ENCODE data around the gene FAM210A. TPM values are rescaled to one million over a fixed set of nuclear protein-coding genes. Genes with fewer than 3 reads are reported as not detected.

FAM210A gene
- total RNA-seq, 1 experiment from 2014 or later = 26.2 TPM

DNA sequence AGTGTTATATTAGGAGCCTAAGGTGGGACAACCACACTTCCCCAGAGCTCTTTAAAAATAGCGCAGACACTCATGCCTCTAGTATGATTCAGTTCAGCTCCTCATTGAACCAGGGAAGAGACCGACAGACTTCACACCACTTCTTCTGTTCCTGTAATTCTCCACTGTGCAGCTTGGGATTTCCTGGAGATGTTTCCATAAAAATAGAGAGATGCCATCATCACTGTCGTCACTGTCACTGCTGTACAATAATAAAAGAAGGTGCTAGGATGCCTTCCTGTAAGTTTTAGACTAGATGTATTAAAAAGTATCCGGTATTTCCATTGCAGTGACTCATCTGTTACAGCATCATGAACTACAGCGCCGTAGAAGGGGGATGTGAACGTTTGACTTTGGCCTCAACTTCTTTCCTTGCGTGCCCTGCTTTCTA, 110.9 kb downstream of the FAM210A start:
- BruUV-seq (replicated peaks) = no TSS peak
- ATAC-seq (no peak), DNase-seq (ENCODE audit: low read depth, low spot score) (no peak)
- ChIA-PET RAD21 (ENCODE audit: low non-redundant PET in 1 of 2, low total read pairs in 2 of 2, uncharacterized antibody in 2 of 2, unreplicated experiment in 2 of 2) (no interaction called here), CTCF (no interaction called here), POLR2A (no interaction called here)
- Histone ChIP-seq H2AFZ (ENCODE audit: low read depth, low read length, poor library complexity, severe bottlenecking) (no peak overlapping the region), H3K4me2 (ENCODE audit: low read length) (no peak overlapping the region), H3K79me2 (ENCODE audit: insufficient read depth, low read length) (no peaks in the 10 kb centered on the region), H3K4me1 (ENCODE audit: control insufficient read depth in 1 of 2, insufficient read depth in 2 of 2, low read length in 2 of 2) (peaks cover 0 to 4% of the 10 kb centered on the region in 2 experiments; a peak in 1 of 4 replicates), H3K27me3 (ENCODE audit: insufficient read depth, low read length) (peaks cover 9% of the 10 kb centered on the region), H3K9me3 (ENCODE audit: control insufficient read depth in 1 of 2, insufficient read depth in 1 of 2, low read depth in 1 of 2, low read length in 2 of 2) (no peaks in the 10 kb centered on the region), H3K36me3 (ENCODE audit: control insufficient read depth in 1 of 2, insufficient read depth in 2 of 2, low read length in 2 of 2) (no peaks in the 10 kb centered on the region), H3K27ac (ENCODE audit: low read depth, low read length) (no peak overlapping the region), H3K9ac (ENCODE audit: low read length) (no peak overlapping the region), H3K4me3 (replicated peaks in 1 of 2; ENCODE audit: low read depth in 1 of 2, low read length in 2 of 2) (no peak overlapping the region), H4K20me1 (ENCODE audit: insufficient read depth) (no peaks in the 10 kb centered on the region), H3K9me2 (ENCODE audit: insufficient read depth) (no peaks in the 10 kb centered on the region)
- intact Hi-C loops (cut with micrococcal nuclease) = no loop called here
- no peak for TF ChIP-seq JUND (IDR thresholded peaks at IDR 0.05)
- no peak for TF ChIP-seq ZNF274 (IDR thresholded peaks at IDR 0.05; ENCODE audit: low read depth, low read length)
- no peak for TF ChIP-seq ZFX (IDR thresholded peaks at IDR 0.05)
- TF ChIP-seq, protein P1, sequence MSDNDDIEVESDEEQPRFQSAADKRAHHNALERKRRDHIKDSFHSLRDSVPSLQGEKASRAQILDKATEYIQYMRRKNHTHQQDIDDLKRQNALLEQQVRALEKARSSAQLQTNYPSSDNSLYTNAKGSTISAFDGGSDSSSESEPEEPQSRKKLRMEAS (IDR thresholded peaks at IDR 0.05) = no peak
- no peak for TF ChIP-seq ELF1 (IDR thresholded peaks at IDR 0.05; ENCODE audit: borderline replicate concordance, low read depth)
- no peak for TF ChIP-seq POLR2AphosphoS5 (IDR thresholded peaks at IDR 0.05; ENCODE audit: low read depth, low read length)
- no peak for TF ChIP-seq EZH2phosphoT487 (IDR thresholded peaks at IDR 0.05; ENCODE audit: borderline replicate concordance)
- TF ChIP-seq YY1 (IDR thresholded peaks at IDR 0.05; ENCODE audit: extremely low read depth, insufficient replicate concordance, low read depth, low read length) = no peak
- no peak for TF ChIP-seq TCF7L2 (IDR thresholded peaks at IDR 0.05; ENCODE audit: borderline replicate concordance, extremely low read depth, insufficient read depth, insufficient read length)
- TF ChIP-seq, protein P2, sequence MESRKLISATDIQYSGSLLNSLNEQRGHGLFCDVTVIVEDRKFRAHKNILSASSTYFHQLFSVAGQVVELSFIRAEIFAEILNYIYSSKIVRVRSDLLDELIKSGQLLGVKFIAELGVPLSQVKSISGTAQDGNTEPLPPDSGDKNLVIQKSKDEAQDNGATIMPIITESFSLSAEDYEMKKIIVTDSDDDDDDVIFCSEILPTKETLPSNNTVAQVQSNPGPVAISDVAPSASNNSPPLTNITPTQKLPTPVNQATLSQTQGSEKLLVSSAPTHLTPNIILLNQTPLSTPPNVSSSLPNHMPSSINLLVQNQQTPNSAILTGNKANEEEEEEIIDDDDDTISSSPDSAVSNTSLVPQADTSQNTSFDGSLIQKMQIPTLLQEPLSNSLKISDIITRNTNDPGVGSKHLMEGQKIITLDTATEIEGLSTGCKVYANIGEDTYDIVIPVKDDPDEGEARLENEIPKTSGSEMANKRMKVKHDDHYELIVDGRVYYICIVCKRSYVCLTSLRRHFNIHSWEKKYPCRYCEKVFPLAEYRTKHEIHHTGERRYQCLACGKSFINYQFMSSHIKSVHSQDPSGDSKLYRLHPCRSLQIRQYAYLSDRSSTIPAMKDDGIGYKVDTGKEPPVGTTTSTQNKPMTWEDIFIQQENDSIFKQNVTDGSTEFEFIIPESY (IDR thresholded peaks at IDR 0.05; ENCODE audit: extremely low read depth, insufficient replicate concordance, low read length) = no peak
- no peak for TF ChIP-seq EGR1 (IDR thresholded peaks at IDR 0.05; ENCODE audit: low read depth)
- TF ChIP-seq SP1 (IDR thresholded peaks at IDR 0.05; ENCODE audit: low read depth) = no peak
- no peak for TF ChIP-seq SIN3A (IDR thresholded peaks at IDR 0.05; ENCODE audit: low read depth)
- TF ChIP-seq SRF (IDR thresholded peaks at IDR 0.05; ENCODE audit: low read depth) = no peak
- no peak for TF ChIP-seq FOSL1 (IDR thresholded peaks at IDR 0.05; ENCODE audit: low read depth)
- no peak for TF ChIP-seq POLR2A (IDR thresholded peaks at IDR 0.05; ENCODE audit: borderline replicate concordance, extremely low read depth, insufficient read depth, insufficient read length)
- TF ChIP-seq CEBPB (IDR thresholded peaks at IDR 0.05; ENCODE audit: low read depth) = no peak
- TF ChIP-seq RAD21 (IDR thresholded peaks at IDR 0.05; ENCODE audit: low read depth) = no peak
- TF ChIP-seq CBX3 (IDR thresholded peaks at IDR 0.05; ENCODE audit: low read depth) = no peak

Measured in HCT116 (cell line).